Adrenal gland (tissue), 12 donors: ENCODE data around the gene CAMKK1. TPM values are rescaled to one million over a fixed set of nuclear protein-coding genes. Genes with fewer than 3 reads are reported as not detected.

Source experiments
- DNase-seq, 7 donors: peaks; one replicate each; pipeline ENCODE4 v3.0.0-alpha.2; 2019 to 2020
- H3K27ac ChIP-seq, 5 donors: fragments of 200-600 bp; sonication (generic) in 4 of 5; 1 replicate in 3 of 5; 2 replicates in 2 of 5; pipeline versions ENCODE4 v1.5.1 to v1.8.0; 2016 to 2020; ENCODE audit warnings: mild to moderate bottlenecking in 1 of 5
- H3K27me3 ChIP-seq: fragments of 200-600 bp; 2 replicates; pipeline ENCODE4 v1.8.0; 2021
- H3K36me3 ChIP-seq, 2 donors: fragments of 200-600 bp; replicated peaks in 1 of 2; 1 replicate in 1 of 2; 2 replicates in 1 of 2; pipeline versions ENCODE4 v1.5.1 to v1.8.0; 2018 to 2022
- H3K4me1 ChIP-seq, 2 donors: fragments of 200-600 bp; replicated peaks in 1 of 2; 1 replicate in 1 of 2; 2 replicates in 1 of 2; pipeline versions ENCODE4 v1.5.1 to v1.8.0; 2018 to 2021
- H3K4me3 ChIP-seq, 4 donors: fragments of 200-600 bp; sonication (generic) in 3 of 4; one replicate each; pipeline ENCODE4 v1.5.1; 2016 to 2018
- H3K9me3 ChIP-seq, 3 donors: fragments of 200-600 bp; sonication (generic) in 1 of 3; replicated peaks in 1 of 3; 1 replicate in 2 of 3; 2 replicates in 1 of 3; pipeline versions ENCODE4 v1.5.1 to v1.8.0; 2016 to 2021
- CTCF ChIP-seq, 6 experiments: fragments of 450-650 bp in 4 of 6; fragments of 200-600 bp in 2 of 6; sonication (generic) in 1 of 6; IDR thresholded peaks; 1 replicate in 5 of 6; 2 replicates in 1 of 6; pipeline versions ENCODE4 v1.5.1 to v1.8.0; 2016 to 2021; ENCODE audit warnings: antibody characterized with exemption in 6 of 6, mild to moderate bottlenecking in 2 of 6, moderate library complexity in 1 of 6
- POLR2A ChIP-seq, 2 donors: fragments of 450-650 bp; IDR thresholded peaks; one replicate each; pipeline ENCODE4 v1.6.1; 2017; ENCODE audit warnings: antibody characterized with exemption in 2 of 2, mild to moderate bottlenecking in 2 of 2, moderate library complexity in 1 of 2
- WGBS, 4 donors: extraction: QIAGEN DNeasy Blood & Tissue Kit in 2 of 4; methylation state at CpG; one replicate each; pipeline versions ENCODE4 v1.1.5 to v1.1.7; 2013 to 2017; 5-methylcytosine and 5-hydroxymethylcytosine counted together
- intact Hi-C, 2 donors: fragments of 100-400 bp; cut with DNase I; formaldehyde crosslinking; loops; one replicate each; pipeline versions ENCODE4 v1.14.1 to v1.15.0; 2022 to 2023
- polyA plus RNA-seq, 3 donors: library from polyadenylated mRNA; stranded (reverse); fragments of 200-250 nt in 2 of 3; fragments of 350-450 nt in 1 of 3; fragmentation: Illumina TruSeq in 1 of 3; extraction: RNeasy Lipid Tissue Mini Kit (QIAGEN cat#74804) in 1 of 3; gene quantifications; one replicate each; pipeline ENCODE4 v1.2.3, GENCODE V29; 2013 to 2014
- total RNA-seq, 9 donors: library from RNA; depleted of rRNA in 4 of 9; stranded (reverse); fragments of >200 nt in 4 of 9; fragments of 120-200 nt in 1 of 9; fragmentation: NEBNext Ultra II Directional in 1 of 9; extraction: Animal tissue kit (Norgen Biotek cat#: 25700) in 1 of 9; gene quantifications; one replicate each; pipeline versions ENCODE4 v1.1.0 to v1.2.4, GENCODE V29; 2013 to 2023
- donor health status: healthy with polysubstance abuse.
- donor health status: Bipolar disorder and iron deficiency.
- donor health status: DM: yes; HTN: yes; CAD: no.
- donor health status: DM: no; HTN: no; CAD: no.
- donor health status: DM: no; HTN: no; CAD: no.
- donor health status: DM: yes; HTN: yes; CAD: no.

CAMKK1 gene
- total and polyA plus RNA-seq, 12 donors, result 6.0 to 28.2 (median 10.8) TPM

- Histone ChIP-seq H3K4me1 (peaks cover 17 to 24% of the 10 kb centered on the region in 2 donors), H3K27me3 (no peaks in the 10 kb centered on the region), H3K36me3 (peaks cover 0 to 31% of the 10 kb centered on the region in 2 donors), H3K9me3 (no peaks in the 10 kb centered on the region), H3K27ac (no peak overlapping the region), H3K4me3 (no peak overlapping the region)
- whole genome bisulfite sequencing, 4 donors, result 80 to 86% (median 81%) methylated on average over 1 to 4 of the region's 4 CpGs
- no peak for TF ChIP-seq POLR2A (IDR thresholded peaks at IDR 0.05)
- TF ChIP-seq CTCF (IDR thresholded peaks at IDR 0.05), result no peak
- DNase-seq, result no peak
- intact Hi-C loops, result no loop called here
Observed at GRCh38 chr17:3882276-3882675, 10.6 kb downstream of the CAMKK1 start.

- Histone ChIP-seq H3K27ac (no peak overlapping the region), H3K4me1 (peaks cover 8 to 12% of the 10 kb centered on the region in 2 donors), H3K36me3 (peaks cover 0 to 34% of the 10 kb centered on the region in 2 donors), H3K9me3 (no peaks in the 10 kb centered on the region), H3K27me3 (no peaks in the 10 kb centered on the region), H3K4me3 (no peak overlapping the region)
- WGBS, 4 donors, result 88 to 92% (median 89%) methylated on average over 7 of the region's 7 CpGs
- intact Hi-C loops, result no loop called here
- no peak for DNase-seq
- TF ChIP-seq CTCF (IDR thresholded peaks at IDR 0.05), result no peak
Observed at GRCh38 chr17:3880983-3881382, 11.9 kb downstream of the CAMKK1 start.

- H3K27ac ChIP-seq, result peak overlapping the region in 1 of 5 donors; percentile 47
- peaks cover 0 to 3% of the 10 kb centered on the region in 2 donors for H3K4me1 ChIP-seq
- peaks cover 0 to 36% of the 10 kb centered on the region in 2 donors for H3K36me3 ChIP-seq
- no peaks in the 10 kb centered on the region for H3K9me3 ChIP-seq
- H3K27me3 ChIP-seq, result no peaks in the 10 kb centered on the region
- no peak overlapping the region for H3K4me3 ChIP-seq
- TF ChIP-seq CTCF (IDR thresholded peaks at IDR 0.05) (no peak), POLR2A (IDR thresholded peaks at IDR 0.05) (no peak)
- intact Hi-C loops, result no loop called here
- no peak for DNase-seq
- 80 to 87% (median 83%) methylated on average over 14 to 25 of the region's 25 CpGs for WGBS, 4 donors
Observed at GRCh38 chr17:3879591-3880417, 13.0 kb downstream of the CAMKK1 start.

- H3K4me1 ChIP-seq, result peaks cover 0 to 3% of the 10 kb centered on the region in 2 donors
- peaks cover 0 to 32% of the 10 kb centered on the region in 2 donors for H3K36me3 ChIP-seq
- DNase-seq, result peak in 4 of 7 donors; percentile 47 to 78 (median 56)
- TF ChIP-seq POLR2A (IDR thresholded peaks at IDR 0.05) (no peak), CTCF (IDR thresholded peaks at IDR 0.05) (no peak)
- H3K27ac ChIP-seq, result peak overlapping the region in 1 of 5 donors; percentile 47
- WGBS, 4 donors, result 62 to 86% (median 72%) methylated on average over 5 of the region's 5 CpGs
- intact Hi-C loops, result no loop called here
- no peak overlapping the region for H3K4me3 ChIP-seq
- H3K9me3 ChIP-seq, result no peaks in the 10 kb centered on the region
- H3K27me3 ChIP-seq, result no peaks in the 10 kb centered on the region
Observed at GRCh38 chr17:3879186-3879585, 13.7 kb downstream of the CAMKK1 start.
